GM23338 (cell line): ENCODE results near the gene RUVBL1. TPM values are rescaled to one million over a fixed set of nuclear protein-coding genes. Genes with fewer than 3 reads are reported as not detected.

Experiments
- ATAC-seq: fragments of 200-7000 bp; cut with Tn5 transposase; 3 replicates; pipeline ENCODE4 v1.9.1; 2020
- DNase-seq: peaks from one replicate; pipeline ENCODE4 v3.0.0-alpha.2; 2015; ENCODE audit warnings: low spot score
- H2AFZ ChIP-seq: fragments of 200-600 bp; sonication (generic); 2 replicates; pipeline ENCODE4 v1.8.0; 2016; ENCODE audit warnings: antibody characterized with exemption, mild to moderate bottlenecking, moderate library complexity
- H3F3A ChIP-seq: fragments of 200-600 bp; sonication (generic); replicated peaks from 2 replicates; pipeline ENCODE4 v1.8.0; 2017; ENCODE audit warnings: antibody characterized with exemption, mixed run types, low read depth
- H3K27ac ChIP-seq: fragments of 200-600 bp; sonication (generic); 2 replicates; pipeline ENCODE4 v1.6.1; 2016; ENCODE audit warnings: low read depth
- H3K27me3 ChIP-seq: fragments of 200-600 bp; sonication (generic); 2 replicates; pipeline ENCODE4 v1.8.0; 2016; ENCODE audit warnings: mild to moderate bottlenecking, mixed run types, moderate library complexity; ENCODE audit not compliant: insufficient read depth
- H3K36me3 ChIP-seq: fragments of 200-600 bp; sonication (generic); 2 replicates; pipeline ENCODE4 v1.8.0; 2016; ENCODE audit warnings: mild to moderate bottlenecking; ENCODE audit not compliant: insufficient read depth
- H3K4me1 ChIP-seq: fragments of 200-600 bp; sonication (generic); 2 replicates; pipeline ENCODE4 v1.8.0; 2016; ENCODE audit warnings: mild to moderate bottlenecking, moderate library complexity; ENCODE audit not compliant: insufficient read depth
- H3K4me2 ChIP-seq: fragments of 200-600 bp; sonication (generic); 2 replicates; pipeline ENCODE4 v1.7.1; 2017; ENCODE audit warnings: mixed run types
- H3K4me3 ChIP-seq: fragments of 200-600 bp; sonication (generic); 2 replicates; pipeline ENCODE4 v1.6.1; 2016; ENCODE audit warnings: mixed run types
- H3K79me2 ChIP-seq: fragments of 200-600 bp; sonication (generic); replicated peaks from 2 replicates; pipeline ENCODE4 v1.8.0; 2017; ENCODE audit warnings: mild to moderate bottlenecking; ENCODE audit not compliant: insufficient read depth
- H3K9me2 ChIP-seq: fragments of 200-600 bp; sonication (generic); 2 replicates; pipeline ENCODE4 v1.8.0; 2017; ENCODE audit not compliant: insufficient read depth
- H4K20me1 ChIP-seq: fragments of 200-600 bp; sonication (generic); replicated peaks from 2 replicates; pipeline ENCODE4 v1.8.0; 2017; ENCODE audit warnings: mild to moderate bottlenecking; ENCODE audit not compliant: insufficient read depth
- H3K27ac Mint-ChIP-seq: 2 replicates; pipeline ENCODE4 v1.8.0; 2020; ENCODE audit warnings: inconsistent platforms, mild to moderate bottlenecking, moderate library complexity, mixed read lengths
- H3K27me3 Mint-ChIP-seq: 3 replicates; pipeline ENCODE4 v1.8.0; 2022; ENCODE audit warnings: low read depth, mild to moderate bottlenecking, moderate library complexity, mixed read lengths, inconsistent platforms; ENCODE audit not compliant: insufficient read depth, poor library complexity
- H3K36me3 Mint-ChIP-seq: 3 replicates; pipeline ENCODE4 v1.8.0; 2021; ENCODE audit warnings: low read depth, mild to moderate bottlenecking, inconsistent platforms, moderate library complexity, mixed read lengths
- H3K4me1 Mint-ChIP-seq: 3 replicates; pipeline ENCODE4 v1.8.0; 2020; ENCODE audit warnings: mild to moderate bottlenecking, inconsistent platforms, mixed read lengths
- H3K4me3 Mint-ChIP-seq: 3 replicates; pipeline ENCODE4 v1.8.0; 2021; ENCODE audit warnings: moderate library complexity, mild to moderate bottlenecking, inconsistent platforms, mixed read lengths
- H3K9me3 Mint-ChIP-seq: 3 replicates; pipeline ENCODE4 v1.8.0; 2020; ENCODE audit warnings: moderate library complexity, mild to moderate bottlenecking, inconsistent platforms, mixed read lengths
- CREB1 ChIP-seq: fragments of 250-450 bp; sonication (Bioruptor Pico); IDR thresholded peaks from 2 replicates; pipeline ENCODE4 v1.5.0; 2020; ENCODE audit warnings: low read depth, mild to moderate bottlenecking, moderate library complexity
- ETS1 ChIP-seq: IDR thresholded peaks from 2 replicates; pipeline ENCODE4 v1.6.1; 2016; ENCODE audit warnings: antibody characterized with exemption
- EZH2phosphoT487 ChIP-seq: fragments of 200-600 bp; sonication (generic); IDR thresholded peaks from one replicate; pipeline ENCODE4 v1.8.1; 2018; ENCODE audit warnings: antibody characterized with exemption; ENCODE audit not compliant: unreplicated experiment
- JUNB ChIP-seq: IDR thresholded peaks from one replicate; pipeline ENCODE4 v1.6.1; 2016; ENCODE audit warnings: antibody characterized with exemption; ENCODE audit not compliant: unreplicated experiment
- NANOG ChIP-seq: IDR thresholded peaks from 2 replicates; pipeline ENCODE4 v1.6.1; 2016; ENCODE audit warnings: antibody characterized with exemption, borderline replicate concordance
- POLR2AphosphoS5 ChIP-seq: IDR thresholded peaks from 2 replicates; pipeline ENCODE4 v1.6.1; 2016; ENCODE audit warnings: antibody characterized with exemption, low read depth
- STAT1 ChIP-seq: IDR thresholded peaks from one replicate; pipeline ENCODE4 v1.6.1; 2016; ENCODE audit warnings: antibody characterized with exemption; ENCODE audit not compliant: unreplicated experiment
- ZNF114 ChIP-seq: fragments of 250-450 bp; sonication (Bioruptor Pico); IDR thresholded peaks from 2 replicates; pipeline ENCODE4 v1.5.0; 2020; ENCODE audit warnings: mild to moderate bottlenecking, moderate library complexity
- ZNF331 ChIP-seq: fragments of 250-450 bp; sonication (Bioruptor Pico); IDR thresholded peaks from 2 replicates; pipeline ENCODE4 v1.5.0; 2020; ENCODE audit warnings: low read depth, mild to moderate bottlenecking, moderate library complexity
- ZNF462 ChIP-seq: fragments of 250-450 bp; sonication (Bioruptor Pico); IDR thresholded peaks from 2 replicates; pipeline ENCODE4 v1.5.0; 2020; ENCODE audit warnings: mild to moderate bottlenecking, moderate library complexity
- polyA plus RNA-seq: library from polyadenylated mRNA; unstranded; fragments of >200 nt; fragmentation: Nextera tagmentation; extraction: Ambion mirVana; gene quantifications from 2 replicates; pipeline ENCODE4 v1.2.1, GENCODE V29; 2016
- total RNA-seq: library from RNA; depleted of rRNA; stranded (reverse); fragments of >200 nt; shearing (Covaris generic); gene quantifications from 2 replicates; pipeline ENCODE4 v1.2.3, GENCODE V29; 2014

The RUVBL1 gene
- total and polyA plus RNA-seq, 2 experiments from 2014 or later: 133 to 136 TPM

DNA sequence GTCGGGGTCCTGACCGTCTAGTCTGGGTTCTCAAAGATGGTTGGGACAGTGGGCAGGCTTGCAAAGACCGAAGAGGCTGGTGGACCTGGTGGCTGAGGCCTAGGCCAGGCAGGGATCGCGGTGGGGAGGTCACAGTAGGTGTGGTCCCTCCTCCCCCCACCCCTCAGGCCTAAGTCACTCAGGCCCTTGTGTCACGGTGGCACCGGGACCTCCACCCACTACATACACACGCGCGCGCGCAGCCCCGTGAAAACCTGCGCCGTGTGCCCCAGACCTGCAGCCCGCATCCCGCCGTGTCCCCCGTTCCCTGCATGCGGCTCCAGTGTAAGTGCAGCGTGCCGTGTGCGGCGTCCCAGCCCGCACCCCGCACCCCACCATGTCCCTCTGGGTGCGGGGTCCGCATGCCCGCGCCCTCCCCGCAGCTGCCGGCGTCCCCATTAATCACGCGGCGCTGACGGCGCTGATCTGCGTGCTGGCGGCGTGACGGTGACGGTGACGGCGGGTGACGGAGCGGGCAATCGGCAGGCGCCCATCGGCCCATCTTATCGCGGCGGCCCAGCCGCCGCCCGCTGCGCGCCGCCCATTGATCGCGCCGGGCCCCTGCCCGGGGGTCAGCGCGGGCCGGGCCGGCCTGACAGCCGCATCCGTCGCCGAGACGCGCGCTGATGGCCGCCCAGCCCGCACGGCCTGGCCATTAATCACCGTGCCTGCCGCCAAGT is 47.0 kb downstream of the RUVBL1 start:
- H3K4me1 Mint-ChIP-seq: peaks cover 12% of the 10 kb centered on the region
- TF ChIP-seq EZH2phosphoT487 (no peak), CREB1 (CRISPR knock-in tag) (peak; percentile 73), ZNF114 (CRISPR knock-in tag) (no peak)
- H3K27me3 Mint-ChIP-seq: peaks cover 15% of the 10 kb centered on the region

DNA sequence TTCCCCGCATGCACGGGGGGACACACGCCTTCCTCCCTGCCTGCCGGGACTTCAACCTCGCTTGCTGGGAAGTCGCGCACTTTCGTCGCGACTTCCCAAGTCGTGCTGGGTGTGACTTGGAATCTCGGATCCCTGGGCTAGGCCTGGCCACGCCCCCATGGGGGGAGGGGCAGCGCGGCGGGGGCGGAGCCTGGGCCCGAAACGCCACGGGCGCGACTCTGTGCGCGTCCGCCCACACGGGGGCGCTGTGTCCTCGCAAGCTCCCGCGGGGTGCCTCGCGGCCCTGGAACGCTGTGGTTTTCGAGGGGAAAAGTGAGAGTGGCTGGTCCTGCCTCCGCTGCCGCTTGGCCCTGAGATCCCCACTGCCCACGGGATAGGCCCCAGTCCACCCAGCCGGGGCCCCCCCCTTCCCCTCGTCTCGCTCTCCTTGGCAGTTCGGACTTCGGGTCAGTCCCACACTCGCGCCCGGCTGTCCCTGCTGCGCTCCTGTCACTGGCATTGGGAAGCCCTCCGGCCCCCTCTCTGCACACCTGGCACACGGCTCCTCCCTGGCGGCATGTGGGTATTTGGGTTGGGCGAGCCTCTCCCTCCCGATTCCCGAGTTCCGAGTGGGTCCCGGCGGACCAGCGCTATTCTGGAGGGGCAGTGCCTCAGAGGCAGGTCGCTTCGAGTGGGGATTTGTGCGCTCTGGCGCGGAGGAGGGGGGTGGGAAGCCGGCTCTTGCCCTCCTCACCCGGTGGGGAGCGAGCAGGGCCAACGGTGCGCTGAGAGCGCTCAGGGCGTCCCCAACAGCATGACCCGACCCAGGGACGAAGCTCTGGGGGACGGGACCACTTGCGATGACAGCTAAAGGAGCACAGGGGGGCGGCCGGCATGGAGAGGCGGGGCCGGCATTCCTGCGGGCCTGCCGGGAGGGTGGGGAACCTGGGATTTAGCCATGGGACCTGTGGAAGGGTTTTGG is 47.8 kb downstream of the RUVBL1 start:
- no peak overlapping the region for H2AFZ ChIP-seq
- ATAC-seq (peak; percentile 69), DNase-seq (peak; percentile 89)
- no peaks in the 10 kb centered on the region for H3K9me2 ChIP-seq
- H3K36me3 Mint-ChIP-seq: peaks cover 30% of the 10 kb centered on the region
- no peaks in the 10 kb centered on the region for H3K27me3 ChIP-seq
- peak overlapping the region; percentile 93 for H3K4me2 ChIP-seq
- peak overlapping the region; percentile 45; the same call in 1 of the 2 replicates for H3K27ac ChIP-seq
- peak overlapping the region; percentile 84 for H3K4me3 Mint-ChIP-seq
- H3K27me3 Mint-ChIP-seq: peaks cover 15% of the 10 kb centered on the region
- 0 out of 2 replicates have a peak, but pooled peaks cover 4% of the 10 kb centered on the region for H3F3A ChIP-seq
- H3K4me1 Mint-ChIP-seq: peaks cover 12% of the 10 kb centered on the region
- peaks cover 19% of the 10 kb centered on the region for H4K20me1 ChIP-seq
- H3K9me3 Mint-ChIP-seq: no peaks in the 10 kb centered on the region
- no peaks in the 10 kb centered on the region for H3K79me2 ChIP-seq
- H3K36me3 ChIP-seq: peaks cover 2% of the 10 kb centered on the region; the same call in 1 of the 2 replicates
- peak overlapping the region; percentile 68 for H3K4me3 ChIP-seq
- H3K4me1 ChIP-seq: peaks cover 15% of the 10 kb centered on the region; the same call in 1 of the 2 replicates
- H3K27ac Mint-ChIP-seq: 0 out of 2 replicates have a peak overlapping the region, but pooled peaks have one; percentile 81
- no peak for TF ChIP-seq JUNB
- TF ChIP-seq NANOG: no peak
- no peak for TF ChIP-seq EZH2phosphoT487
- TF ChIP-seq STAT1: no peak
- no peak for TF ChIP-seq ZNF331 (CRISPR knock-in tag)
- peak; percentile 81 for TF ChIP-seq CREB1 (CRISPR knock-in tag)
- TF ChIP-seq ZNF462 (CRISPR knock-in tag): no peak
- TF ChIP-seq POLR2AphosphoS5: peak; percentile 72
- TF ChIP-seq ETS1: no peak
- no peak for TF ChIP-seq ZNF114 (CRISPR knock-in tag)

More for the DNA sequence above, 47.0 kb downstream of the RUVBL1 start:
- Mint-ChIP-seq H3K36me3 (peaks cover 38% of the 10 kb centered on the region), H3K27ac (no peak overlapping the region), H3K9me3 (no peaks in the 10 kb centered on the region), H3K4me3 (peak overlapping the region; percentile 84)
- Histone ChIP-seq H4K20me1 (peaks cover 23% of the 10 kb centered on the region), H2AFZ (no peak overlapping the region), H3K27me3 (no peaks in the 10 kb centered on the region), H3K27ac (no peak overlapping the region), H3K9me2 (no peaks in the 10 kb centered on the region), H3K4me2 (peak overlapping the region; percentile 93), H3K79me2 (no peaks in the 10 kb centered on the region), H3F3A (0 out of 2 replicates have a peak, but pooled peaks cover 4% of the 10 kb centered on the region), H3K4me3 (peak overlapping the region; percentile 68), H3K36me3 (no peaks in the 10 kb centered on the region; the same call in 1 of the 2 replicates), H3K4me1 (peaks cover 15% of the 10 kb centered on the region; the same call in 1 of the 2 replicates)
- ATAC-seq: peak; percentile 26
- peak; percentile 28 for DNase-seq
